K562 (cell line): ENCODE data around the gene SIGLEC6. TPM values are rescaled to one million over a fixed set of nuclear protein-coding genes. Genes with fewer than 3 reads are reported as not detected.

ENCODE experiments used
- ARNT ChIP-seq, 2 experiments: fragments of 450-650 bp; IDR thresholded peaks; 2 replicates each; pipeline ENCODE4 v1.6.1; 2016; ENCODE audit warnings: mild to moderate bottlenecking in 1 of 2
- ATF1 ChIP-seq, 2 experiments: fragments of 450-650 bp in 1 of 2; IDR thresholded peaks; 2 replicates each; pipeline ENCODE4 v1.6.1; 2016; ENCODE audit warnings: missing compliant biosample characterization in 1 of 2, missing genetic modification characterization in 1 of 2
- CCNT2 ChIP-seq: IDR thresholded peaks from 2 replicates; pipeline ENCODE4 v1.6.1; 2011; ENCODE audit warnings: borderline replicate concordance, low read depth, mild to moderate bottlenecking, moderate library complexity, mixed read lengths, low read length; ENCODE audit not compliant: insufficient read length; ENCODE audit errors: extremely low read depth
- CTBP1 ChIP-seq: fragments of 450-650 bp; IDR thresholded peaks from 2 replicates; pipeline ENCODE4 v1.6.1; 2016; ENCODE audit warnings: borderline replicate concordance
- HDAC2 ChIP-seq: fragments of 450-650 bp; IDR thresholded peaks from 2 replicates; pipeline ENCODE4 v1.6.1; 2016; ENCODE audit warnings: mild to moderate bottlenecking
- KAT7 ChIP-seq: sonication (generic); formaldehyde crosslinking; IDR thresholded peaks from 2 replicates; pipeline ENCODE4 v1.8.0; 2022; ENCODE audit warnings: missing genetic modification reagents, mild to moderate bottlenecking, borderline replicate concordance
- PKNOX1 ChIP-seq: fragments of 450-650 bp; IDR thresholded peaks from 2 replicates; pipeline ENCODE4 v1.6.1; 2016
- SMARCB1 ChIP-seq: IDR thresholded peaks from 2 replicates; pipeline ENCODE4 v1.6.1; 2011; ENCODE audit warnings: improper control_type of control experiment, low read depth; ENCODE audit not compliant: insufficient read length
- polyA plus RNA-seq, 8 experiments: library from polyadenylated mRNA; depleted of rRNA in 4 of 8; stranded (reverse) in 5 of 8; unstranded in 3 of 8; fragments of >200 nt; fragmentation: Nextera tagmentation in 2 of 8; fragmentation: Illumina TruSeq in 1 of 8; extraction: Ambion mirVana in 2 of 8; extraction: Trizol in 1 of 8; gene quantifications; 2 replicates each; pipeline versions ENCODE4 v1.2.1 to v1.2.3, GENCODE V29; 2011 to 2014; ENCODE audit warnings: inconsistent platforms in 1 of 8, missing spikeins in 1 of 8
- total RNA-seq, 7 experiments: library from RNA; depleted of rRNA in 6 of 7; stranded (reverse); fragments of >200 nt in 6 of 7; fragmentation: Illumina TruSeq in 2 of 7; extraction: Trizol in 2 of 7; gene quantifications; 2 replicates each; pipeline versions ENCODE4 v1.2.1 to v1.2.3, GENCODE V29; 2011 to 2021; ENCODE audit warnings: low replicate concordance in 1 of 7
- TF ChIP-seq, protein P1 (sequence below): fragments of 450-650 bp; IDR thresholded peaks from 2 replicates; pipeline ENCODE4 v1.6.1; 2014; ENCODE audit warnings: low read depth, mild to moderate bottlenecking, moderate library complexity, borderline replicate concordance

Gene SIGLEC6
- total and polyA plus RNA-seq, 9 of the 15 experiments (the other 6 are each of a cell fraction or from before 2014, with no cell fraction given): 0.03 to 17.5 (median 0.71) TPM

DNA sequence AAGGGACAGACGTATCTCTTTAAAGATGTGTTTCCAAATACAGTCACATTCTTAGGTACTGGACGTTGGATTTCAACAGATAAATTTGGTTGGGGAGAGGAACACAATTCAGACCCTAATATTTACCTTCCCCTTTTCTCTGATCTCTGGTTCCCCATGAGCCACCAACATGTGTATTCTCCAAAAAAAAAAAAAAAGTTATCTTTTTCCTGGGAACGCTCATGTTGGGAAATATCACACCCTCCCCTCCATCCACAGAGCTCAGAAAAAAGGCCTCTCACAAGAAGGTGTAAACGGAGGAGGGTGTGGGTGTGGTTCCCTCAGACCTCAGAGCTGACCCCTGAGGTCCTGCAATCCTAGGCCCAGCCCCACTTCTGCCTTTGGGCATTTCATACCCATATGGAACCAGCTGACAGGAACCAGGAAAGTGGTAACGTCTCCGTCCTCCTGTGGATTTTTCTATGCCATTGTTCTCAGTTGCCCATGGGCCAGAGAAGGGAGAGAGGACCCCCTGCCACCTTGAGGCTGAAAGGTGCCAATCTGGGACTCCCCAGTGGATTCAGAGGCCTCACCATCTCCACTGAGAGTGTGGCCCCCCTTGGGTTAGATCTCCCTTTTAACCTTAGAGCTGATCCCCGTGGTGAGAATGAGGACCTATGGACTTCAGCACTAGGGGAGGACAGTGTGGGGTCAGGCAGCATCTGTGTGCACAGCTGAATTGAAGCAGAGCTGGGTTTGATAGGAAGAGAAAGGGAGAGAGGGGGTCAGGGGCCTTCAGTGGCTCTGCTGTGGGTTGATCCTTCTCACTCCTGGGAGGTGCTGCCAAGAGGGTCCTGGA, 21.4 kb downstream of the SIGLEC6 start (continued):
- TF ChIP-seq SMARCB1 (no peak), ARNT (IDR thresholded peaks at IDR 0.05) (no peak), KAT7 (CRISPR knock-in tag) (no peak), CTBP1 (peak; percentile 26; the same call in 1 of the 2 replicates), HDAC2 (no peak), ATF1 (CRISPR knock-in tag; IDR thresholded peaks at IDR 0.05) (no peak), ATF1 (tag; IDR thresholded peaks at IDR 0.05) (no peak), CCNT2 (no peak), PKNOX1 (no peak)
- TF ChIP-seq, protein P1, sequence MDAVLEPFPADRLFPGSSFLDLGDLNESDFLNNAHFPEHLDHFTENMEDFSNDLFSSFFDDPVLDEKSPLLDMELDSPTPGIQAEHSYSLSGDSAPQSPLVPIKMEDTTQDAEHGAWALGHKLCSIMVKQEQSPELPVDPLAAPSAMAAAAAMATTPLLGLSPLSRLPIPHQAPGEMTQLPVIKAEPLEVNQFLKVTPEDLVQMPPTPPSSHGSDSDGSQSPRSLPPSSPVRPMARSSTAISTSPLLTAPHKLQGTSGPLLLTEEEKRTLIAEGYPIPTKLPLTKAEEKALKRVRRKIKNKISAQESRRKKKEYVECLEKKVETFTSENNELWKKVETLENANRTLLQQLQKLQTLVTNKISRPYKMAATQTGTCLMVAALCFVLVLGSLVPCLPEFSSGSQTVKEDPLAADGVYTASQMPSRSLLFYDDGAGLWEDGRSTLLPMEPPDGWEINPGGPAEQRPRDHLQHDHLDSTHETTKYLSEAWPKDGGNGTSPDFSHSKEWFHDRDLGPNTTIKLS: no peak
